Pulmonary artery endothelial cell (primary cell): ENCODE results near the gene PTPN14. TPM values are rescaled to one million over a fixed set of nuclear protein-coding genes. Genes with fewer than 3 reads are reported as not detected.
A peak's percentile ranks its signal among the peaks of the same experiment; 100 is the strongest.

Experiments used
- DNase-seq: peaks from one replicate; pipeline ENCODE4 v3.0.0-alpha.2; 2011; ENCODE audit warnings: low read depth, low spot score
- total RNA-seq: library from RNA; depleted of rRNA; stranded (reverse); fragments of >200 nt; gene quantifications from 2 replicates; pipeline ENCODE4 v1.2.3, GENCODE V29; 2014

The PTPN14 gene
- total RNA-seq, 1 donor from 2014 or later: 58.9 TPM

DNA sequence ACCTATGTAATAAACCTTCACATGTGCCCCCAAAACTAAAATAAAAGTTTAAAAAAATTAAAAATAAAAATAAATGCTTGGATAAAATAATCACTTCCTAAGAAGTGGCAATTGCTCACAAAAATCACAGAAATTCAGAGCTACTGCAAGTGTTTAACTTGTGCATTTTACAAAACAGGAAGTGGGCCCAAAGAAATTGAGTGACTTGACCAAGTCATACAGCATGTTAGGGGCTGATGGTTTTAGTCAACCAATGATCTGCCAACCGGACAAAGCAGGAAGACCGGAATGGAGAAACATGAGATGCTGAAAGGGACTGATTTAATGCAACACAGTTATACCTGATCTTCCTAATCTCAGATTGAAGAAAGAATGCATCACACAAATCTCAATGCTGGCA, 173.9 kb downstream of the PTPN14 start:
- no peak for DNase-seq

DNA sequence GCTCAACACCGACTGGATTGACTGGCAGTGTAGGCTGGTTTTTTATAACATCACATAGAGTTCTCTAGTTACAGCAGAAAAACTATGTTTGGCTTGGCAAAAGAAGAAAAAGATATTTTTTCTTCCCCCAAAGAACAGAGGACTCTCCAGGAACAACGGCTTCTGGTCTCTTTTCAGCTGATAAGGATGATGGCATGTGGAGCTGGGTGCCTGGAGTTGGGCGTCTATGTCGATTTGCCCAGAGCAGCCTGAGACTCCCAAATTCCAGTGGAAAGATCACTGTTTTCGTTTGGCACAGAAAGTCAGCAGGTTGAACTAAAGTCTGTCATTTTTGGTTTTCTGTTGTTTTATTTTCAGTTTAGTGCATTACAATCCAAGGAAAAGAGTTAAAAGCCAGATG, 179.3 kb downstream of the PTPN14 start:
- DNase-seq: no peak

DNA sequence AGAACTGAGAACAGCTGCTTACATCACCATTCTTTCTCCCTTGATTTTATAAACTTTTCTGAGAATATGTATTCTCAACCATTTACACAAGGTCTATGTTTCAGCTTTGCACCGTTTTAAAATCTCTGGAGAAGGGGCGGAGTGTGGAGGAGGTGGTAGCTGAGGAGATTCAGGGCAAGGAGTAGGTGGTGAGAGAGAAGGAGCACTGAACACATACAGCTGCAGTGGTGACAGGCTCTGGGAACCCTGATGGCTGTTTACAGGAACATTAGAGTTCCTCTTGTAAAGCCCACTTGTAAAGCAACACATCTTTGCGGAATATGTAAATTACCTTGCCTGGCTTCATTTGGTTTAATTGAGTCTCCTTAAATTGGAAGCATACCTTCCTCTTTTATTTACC, 180.8 kb downstream of the PTPN14 start:
- DNase-seq: no peak

DNA sequence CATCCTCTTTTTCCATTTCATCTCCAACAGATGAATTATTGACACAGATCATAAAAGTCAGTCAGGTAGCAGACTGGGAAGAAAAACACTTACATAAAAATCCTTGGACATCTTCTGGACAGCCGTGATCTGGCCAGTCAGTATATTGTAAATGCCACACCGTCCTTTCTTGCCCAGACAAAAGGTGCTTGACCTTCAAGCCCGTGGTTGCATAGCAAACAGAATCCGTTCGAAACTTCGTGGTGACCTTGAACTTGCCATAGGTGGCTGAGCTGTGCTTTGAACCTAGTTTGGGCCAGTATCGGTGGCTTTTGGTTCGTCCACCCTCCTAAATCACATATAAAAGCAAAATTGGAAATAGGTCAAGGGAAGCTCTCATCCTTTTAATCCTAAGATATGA, 182.0 kb downstream of the PTPN14 start:
- DNase-seq: no peak

DNA sequence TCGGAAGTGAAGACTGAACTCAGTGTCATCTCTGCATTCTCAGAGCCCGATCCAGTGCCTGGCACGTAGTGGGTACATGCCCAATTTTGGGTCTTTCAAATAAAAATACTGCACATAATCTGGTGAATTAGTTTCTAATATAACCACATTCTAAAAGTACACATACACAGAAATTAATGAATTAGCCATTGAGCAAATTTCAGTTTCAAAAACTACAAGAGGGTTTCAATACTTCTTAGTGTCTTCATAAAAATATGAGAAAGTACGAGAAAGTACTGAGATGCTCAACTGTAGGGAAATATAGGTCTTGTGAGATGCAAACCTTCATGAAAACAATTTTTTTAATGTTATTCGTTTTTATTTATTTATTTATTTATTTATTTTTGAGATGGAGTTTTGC, 183.6 kb downstream of the PTPN14 start:
- no peak for DNase-seq

DNA sequence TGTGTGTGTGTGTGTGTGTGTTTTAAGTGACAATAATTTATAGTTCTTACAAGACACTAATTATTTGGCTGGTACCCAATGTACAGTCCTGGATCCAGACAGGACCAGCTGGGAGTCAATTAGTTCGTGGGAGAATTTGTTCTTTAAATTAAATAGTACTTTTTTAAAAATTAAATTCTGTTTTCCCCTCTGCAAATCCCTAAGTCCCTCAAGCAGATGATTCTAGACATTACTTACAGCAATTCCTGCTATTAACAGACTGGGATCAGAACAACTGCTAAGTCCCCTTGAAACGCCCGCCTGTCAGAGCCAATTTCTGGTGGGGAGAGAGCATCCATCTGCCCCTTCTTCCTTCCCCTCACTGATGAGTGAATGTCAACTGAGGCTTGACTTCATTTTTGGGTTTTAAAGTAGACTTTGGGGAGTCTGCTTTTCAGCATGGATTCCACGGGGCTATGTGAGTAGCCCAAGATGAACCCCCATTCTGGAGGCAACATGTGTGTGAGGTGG, 186.6 kb downstream of the PTPN14 start:
- no peak for DNase-seq

DNA sequence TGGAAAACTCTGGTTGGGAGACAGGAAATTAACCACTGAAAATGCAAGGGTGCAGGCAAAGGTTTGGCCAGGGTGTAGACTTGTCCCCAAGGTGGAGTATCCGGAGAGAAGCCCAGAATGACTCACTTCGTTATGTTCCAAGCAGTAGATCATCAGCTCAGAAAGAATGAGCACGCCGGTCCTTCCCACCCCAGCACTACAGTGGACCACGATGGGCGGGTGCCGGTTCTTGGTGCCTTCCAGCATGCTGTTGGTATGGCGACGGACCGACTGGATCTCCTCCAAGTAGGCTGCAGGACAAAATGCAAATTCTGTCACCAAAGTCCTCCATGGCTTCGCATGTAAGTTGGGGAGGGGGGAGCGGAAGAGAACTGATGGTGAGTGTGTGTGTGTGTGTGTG, 187.0 kb downstream of the PTPN14 start:
- no peak for DNase-seq

DNA sequence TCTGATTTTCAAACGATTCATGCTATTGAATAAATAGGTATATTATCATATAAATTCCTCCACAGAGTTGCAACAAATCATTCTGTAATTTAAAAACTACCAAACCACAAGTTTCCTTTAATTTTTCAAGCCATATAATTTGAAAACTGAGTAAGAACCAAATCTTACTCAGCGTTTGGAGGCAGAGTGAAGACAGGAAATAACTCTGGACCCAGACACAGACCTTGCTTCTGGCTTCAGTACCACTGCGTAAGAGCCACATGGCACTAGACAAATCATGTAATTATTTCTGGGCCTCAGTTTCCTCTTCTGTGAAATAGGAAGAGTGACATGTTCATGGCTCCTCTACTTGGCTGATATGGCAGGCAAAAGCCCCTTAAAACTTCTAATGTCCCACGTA, 188.0 kb downstream of the PTPN14 start:
- DNase-seq: no peak

DNA sequence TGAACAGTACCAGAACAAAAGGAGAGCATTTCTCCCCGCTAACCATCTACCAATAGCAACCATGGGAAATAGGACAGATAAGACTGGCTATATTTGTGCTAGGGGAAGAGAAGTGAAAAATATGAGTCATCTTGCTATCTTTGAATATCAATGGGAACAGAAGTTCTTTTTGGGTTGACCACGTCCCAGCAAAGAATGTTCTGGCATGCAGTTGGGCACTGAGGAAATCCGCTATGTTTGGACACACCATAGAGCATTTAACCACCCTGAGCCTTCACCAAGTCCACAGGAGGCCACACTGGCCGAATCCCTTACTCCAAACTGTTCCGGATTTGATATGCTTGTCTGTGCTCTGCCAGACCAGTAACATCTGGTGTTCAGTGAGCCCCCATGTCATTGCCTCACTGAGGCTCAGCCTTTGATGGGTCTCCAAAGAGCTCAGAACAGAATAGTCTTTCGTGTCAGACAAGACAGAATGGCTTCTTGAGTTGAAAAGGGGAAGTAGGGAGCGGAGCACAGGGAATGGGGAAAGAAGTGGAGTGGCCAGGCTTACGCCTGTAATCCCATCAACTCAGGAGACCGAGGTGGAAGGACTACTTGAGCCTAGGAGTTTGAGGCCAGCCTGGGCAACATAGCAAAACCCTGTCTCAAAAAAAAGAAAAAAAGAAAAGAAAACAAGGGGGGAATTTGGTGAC, 189.1 kb downstream of the PTPN14 start:
- DNase-seq: peak; percentile 48

DNA sequence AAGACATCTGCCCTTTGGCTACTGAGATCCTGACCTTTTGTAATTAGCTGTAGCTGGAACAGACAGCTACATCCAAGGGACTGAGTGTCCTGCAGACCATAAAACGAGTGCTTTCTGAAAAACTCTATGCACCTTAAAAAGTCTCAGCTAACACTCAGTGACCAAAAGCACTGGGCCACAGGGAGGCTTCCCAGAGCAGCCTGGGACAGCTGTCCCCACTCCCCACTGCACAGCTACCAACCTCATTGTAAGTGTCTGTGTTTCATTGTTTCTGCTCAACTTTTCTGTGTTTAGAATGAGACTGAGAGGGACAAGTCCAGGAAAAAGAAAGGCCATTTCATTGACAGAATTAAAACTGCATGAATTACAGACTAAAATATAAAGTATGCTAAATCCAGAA, 189.8 kb downstream of the PTPN14 start:
- DNase-seq: no peak

DNA sequence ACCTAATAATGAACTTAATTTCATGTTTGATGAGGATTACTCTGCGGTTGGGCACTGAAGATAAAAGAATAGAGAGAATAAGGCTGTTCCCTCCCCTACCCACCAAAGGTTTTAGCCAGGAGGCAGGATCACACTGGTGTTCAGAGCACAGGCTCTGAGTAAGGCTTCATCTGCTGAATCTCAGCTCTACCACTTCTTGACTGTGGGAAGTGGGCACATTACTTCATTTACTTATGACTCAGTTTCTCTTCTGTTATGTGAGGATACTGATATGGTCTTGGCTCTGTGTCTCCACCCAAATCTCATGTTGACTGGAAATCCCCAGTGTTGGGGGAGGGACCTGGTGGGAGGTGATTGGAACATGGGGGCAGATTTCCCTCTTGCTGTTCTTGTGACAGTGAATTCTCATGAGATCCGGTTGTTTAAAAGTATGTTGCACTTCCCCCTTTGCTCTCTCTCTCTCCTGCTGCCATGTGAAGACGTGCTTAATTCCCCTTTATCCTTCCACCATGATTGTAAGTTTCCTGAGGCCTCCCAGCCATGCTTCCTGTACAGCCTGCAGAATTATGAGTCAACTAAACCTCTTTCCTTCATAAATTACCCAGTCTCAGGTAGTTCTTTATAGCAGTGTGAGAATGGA, 190.8 kb downstream of the PTPN14 start:
- DNase-seq: no peak

DNA sequence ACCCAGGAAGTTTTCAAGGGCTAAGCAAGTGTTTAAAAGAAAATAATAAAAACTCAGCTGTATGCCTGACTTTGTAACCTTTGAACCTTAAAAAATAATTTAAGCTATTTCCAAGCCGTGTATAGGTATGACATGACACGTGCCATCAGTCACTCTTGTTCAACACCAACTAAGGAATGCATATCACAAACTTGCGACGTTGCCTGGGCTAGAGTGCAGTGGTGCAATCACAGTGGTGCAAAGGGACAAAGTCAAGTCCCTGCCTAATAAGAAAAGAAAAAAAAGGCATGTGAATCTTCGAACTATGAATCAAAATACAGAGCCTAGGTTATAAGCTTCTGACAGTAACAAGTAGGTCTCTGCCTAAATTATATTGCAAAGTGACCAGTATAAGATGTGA, 191.3 kb downstream of the PTPN14 start:
- DNase-seq: no peak

DNA sequence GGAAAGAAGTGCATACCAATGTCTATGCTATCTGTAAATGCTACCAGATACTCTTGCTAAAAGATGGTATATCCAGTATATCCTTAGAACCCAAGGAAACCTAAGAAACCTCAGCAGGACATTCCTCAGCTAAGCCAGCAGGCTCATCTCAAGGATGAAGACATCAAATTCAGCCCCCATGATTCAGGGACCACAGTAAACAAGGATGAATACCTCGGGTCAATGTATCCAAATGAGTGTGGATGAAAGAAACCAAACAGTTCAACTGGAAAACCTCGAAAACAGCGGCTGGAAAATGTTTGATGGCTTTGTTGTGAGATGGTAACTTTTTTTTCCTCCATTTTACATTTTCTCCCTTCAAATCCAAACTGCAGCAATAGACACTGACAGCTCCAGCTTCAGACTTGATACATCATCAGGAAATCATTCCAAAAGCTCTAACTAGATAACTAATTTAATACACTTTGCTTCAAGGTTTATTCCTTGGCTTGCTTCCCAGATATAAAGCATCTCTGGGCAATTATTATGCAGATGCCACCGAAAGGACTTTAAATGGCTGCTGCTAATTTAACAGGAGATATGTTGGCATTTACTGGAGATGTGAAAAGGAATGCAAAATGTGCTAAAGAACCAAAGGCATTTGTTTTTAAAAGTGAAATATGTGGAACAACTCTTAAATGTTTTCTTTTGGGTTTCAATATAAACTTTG, 196.8 kb downstream of the PTPN14 start:
- DNase-seq: no peak

DNA sequence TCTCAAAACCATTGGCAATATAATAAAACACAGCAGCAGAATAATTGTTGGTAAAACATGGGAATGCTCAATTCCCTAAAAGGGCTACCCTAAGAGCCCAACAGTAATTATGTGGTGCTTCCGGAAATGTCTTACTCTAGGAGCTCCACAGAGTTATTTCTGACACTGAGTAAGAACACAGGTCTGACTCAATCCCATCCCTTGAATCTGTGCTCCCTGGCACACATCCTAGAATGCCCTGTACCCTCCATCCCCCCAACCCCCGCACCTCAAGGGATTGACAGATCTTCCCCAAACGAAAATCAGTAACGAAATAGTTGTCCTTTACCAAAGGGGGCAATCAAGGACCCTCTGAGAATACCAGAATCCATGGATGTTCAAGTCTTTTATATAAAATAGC, 198.6 kb downstream of the PTPN14 start:
- DNase-seq: no peak

DNA sequence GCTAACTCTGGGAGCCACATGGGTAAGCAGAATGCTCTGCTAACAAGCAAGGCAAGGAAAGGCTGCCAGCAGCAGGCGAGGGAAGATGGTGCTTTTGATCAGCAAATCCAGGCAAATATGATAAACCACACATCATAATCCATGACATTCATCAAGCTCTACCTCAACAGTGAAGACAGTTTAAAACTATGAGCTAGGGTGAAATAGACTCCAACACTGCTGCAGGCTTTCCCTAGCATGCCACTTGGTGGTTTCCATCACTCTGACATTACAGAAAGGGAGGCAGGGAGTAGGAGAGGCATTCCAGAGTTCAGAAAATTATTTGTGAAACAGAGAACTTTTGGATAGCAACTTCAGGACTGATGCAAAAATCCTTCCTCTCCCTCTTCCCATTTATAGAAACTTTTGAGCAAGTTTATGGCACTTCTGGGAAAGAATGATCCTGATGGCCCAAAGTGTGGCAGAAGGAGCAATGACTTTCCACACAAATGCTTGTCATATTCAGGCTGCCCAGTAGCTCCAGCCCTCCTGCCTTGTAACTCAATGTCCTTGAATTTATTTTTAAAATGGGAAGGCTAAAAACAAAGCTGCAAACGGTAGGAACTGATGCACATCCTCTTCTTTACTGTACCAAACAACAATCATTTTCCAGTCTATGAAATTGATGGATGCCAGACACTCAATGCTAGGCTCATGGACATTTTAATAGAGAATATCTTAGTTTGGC, 199.7 kb downstream of the PTPN14 start:
- no peak for DNase-seq

DNA sequence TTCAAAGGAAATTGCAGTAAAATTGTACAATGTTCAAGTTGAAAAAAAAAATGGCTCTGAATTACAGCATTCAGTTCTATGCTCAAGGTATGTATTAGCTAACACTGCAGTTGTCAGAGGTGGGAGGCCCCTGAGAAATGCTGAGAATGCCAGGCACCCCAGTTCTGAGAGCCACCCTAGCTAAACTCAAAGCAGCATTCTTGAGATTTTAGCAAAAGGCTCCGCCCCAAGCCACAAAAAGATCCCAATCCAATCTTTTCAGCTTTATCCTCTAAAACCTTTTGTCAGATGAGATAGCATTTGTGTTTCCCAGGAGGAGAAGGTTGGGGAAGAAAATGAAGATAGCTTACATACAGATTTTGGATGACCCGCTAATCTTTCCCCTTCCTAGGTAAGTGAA, 201.6 kb downstream of the PTPN14 start:
- DNase-seq: no peak

DNA sequence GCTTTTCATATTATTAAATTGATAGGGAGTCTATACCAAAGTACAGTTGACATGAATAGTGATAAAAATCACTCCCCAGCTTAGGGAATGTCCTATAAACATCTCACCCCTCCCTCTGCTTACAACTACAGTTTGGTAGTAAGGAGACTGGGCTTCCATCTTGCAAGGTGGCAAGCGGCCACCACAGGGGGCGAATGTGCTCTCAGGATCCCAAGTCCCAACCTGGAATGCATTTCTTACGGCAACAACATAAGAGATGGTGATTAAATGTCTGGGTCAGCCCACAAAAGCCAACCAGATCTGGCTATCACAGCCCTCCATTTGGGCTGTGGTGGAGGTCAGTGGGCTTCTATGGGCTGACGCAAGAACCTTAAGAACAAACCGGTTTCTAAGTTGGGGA, 202.4 kb downstream of the PTPN14 start:
- no peak for DNase-seq

DNA sequence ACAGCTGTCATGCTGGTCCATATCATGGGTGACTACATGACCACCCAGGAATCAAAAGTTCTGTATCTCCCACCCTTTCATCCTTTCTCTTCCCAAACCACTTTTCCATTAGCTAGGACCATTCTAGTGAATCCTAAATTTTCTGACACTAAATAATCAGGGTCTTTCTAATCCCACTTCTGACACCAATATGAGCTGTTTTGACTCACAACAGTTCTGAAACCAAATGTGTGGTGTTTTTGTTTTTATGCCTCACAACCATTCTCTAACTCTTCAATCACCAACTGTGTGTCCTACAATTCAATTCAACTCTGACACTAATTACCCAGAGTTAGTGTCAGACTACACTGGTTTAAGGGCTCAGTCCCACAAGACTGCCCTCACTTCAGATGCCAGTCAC, 206.5 kb downstream of the PTPN14 start:
- DNase-seq: no peak

DNA sequence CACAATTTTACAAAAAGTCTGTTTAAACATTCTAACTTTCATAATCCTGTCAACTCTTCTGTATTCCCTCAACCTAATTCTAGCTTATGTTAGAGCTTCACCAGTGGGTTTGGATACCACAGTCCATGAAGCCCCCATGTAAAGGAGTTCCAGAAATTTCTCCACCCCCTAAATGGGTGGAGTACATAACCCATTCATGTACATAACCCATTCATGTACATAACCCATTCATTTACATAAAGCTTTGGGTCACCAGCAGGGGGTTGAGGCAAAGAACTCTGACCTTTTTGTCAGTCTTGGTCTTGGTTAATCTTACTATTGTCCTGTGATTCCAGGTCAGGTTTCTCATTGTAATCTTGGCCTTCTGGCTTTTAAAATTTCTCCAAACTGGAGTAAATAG, 208.9 kb downstream of the PTPN14 start:
- DNase-seq: no peak

DNA sequence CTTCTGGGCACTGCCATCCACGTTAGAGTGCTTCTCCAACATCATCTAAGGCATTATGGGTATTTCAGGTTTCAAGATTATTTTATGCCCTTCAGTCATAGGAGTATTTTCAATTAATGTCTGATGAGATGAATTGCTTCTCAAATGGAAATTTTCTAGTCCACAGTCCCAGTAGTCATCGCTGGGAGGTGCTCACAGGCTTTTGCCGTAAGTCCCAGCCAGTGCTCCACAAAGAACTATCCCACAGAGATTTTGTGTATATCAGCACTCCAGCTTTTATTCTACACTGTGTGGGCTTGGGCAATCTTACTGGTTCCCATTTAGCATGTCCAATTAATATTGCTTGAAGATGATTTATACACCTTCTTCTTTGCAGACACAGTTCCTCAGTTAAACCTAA, 209.5 kb downstream of the PTPN14 start:
- no peak for DNase-seq

DNA sequence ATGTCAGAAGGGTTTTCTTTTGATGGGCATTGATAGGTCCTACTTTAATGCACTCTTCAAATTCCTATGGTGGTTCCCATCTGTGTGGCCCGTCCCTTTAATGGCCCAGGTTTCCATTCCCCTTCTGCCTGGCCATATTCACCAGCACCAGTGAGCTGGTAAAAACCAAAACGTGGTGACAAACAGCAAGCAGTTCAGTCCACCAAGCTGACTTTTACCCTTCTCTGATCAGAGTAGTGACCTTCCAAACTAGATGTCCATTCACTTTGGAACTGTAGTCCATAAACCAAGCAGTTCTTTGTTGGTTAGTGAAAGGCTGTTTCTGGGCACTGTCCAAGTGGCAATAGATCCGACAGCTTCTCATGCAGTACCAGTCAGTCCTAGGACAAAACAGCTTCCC, 209.9 kb downstream of the PTPN14 start:
- DNase-seq: no peak

DNA sequence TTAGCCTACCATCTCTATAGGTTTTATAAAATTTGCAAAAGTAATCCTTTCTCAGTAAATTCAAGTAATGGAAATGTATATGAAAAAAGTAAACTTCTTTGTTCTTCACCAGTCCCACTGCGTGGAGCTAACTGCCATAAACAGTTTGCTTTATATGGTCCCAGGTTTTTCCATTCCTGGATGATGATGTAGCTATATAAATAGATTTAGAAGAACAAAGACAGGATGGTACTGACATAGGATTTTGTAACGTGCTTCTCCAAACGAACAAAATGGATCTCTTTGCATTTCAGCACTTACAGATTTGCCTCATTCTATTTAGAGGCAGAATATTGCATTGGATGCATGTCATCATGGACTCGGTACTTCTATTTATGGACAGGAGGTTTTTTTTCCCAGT, 213.2 kb downstream of the PTPN14 start:
- no peak for DNase-seq
